ENCODE data around the gene TFAP2B. TPM values are rescaled to one million over a fixed set of nuclear protein-coding genes. Genes with fewer than 3 reads are reported as not detected.

Gene TFAP2B
- total RNA-seq, 2 donors from 2014 or later, result not detected

DNA sequence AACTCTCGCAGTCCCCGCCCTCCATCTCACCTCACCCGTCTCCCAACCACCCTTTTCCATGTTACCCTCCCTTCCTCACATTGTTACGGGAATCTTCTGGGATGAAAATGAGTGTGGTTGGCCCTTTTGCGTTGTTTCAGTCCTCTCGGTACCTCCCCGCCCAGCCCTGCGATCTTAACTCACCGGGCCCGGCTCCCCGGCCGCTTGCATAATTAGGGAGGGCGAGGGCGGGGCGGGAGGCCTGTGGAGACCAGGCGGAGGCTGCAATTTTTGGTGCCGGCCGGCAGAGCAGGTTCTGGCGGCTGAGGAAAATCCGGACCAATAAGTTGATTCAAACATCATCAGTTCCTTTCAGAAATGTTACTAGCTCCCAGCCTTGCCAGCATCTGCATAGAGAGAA, 25.2 kb downstream of the TFAP2B start:
- DNase-seq (no peak), ATAC-seq (no peak)
- intact Hi-C loops (cut with DNase I, micrococcal nuclease), result no loop called here

DNA sequence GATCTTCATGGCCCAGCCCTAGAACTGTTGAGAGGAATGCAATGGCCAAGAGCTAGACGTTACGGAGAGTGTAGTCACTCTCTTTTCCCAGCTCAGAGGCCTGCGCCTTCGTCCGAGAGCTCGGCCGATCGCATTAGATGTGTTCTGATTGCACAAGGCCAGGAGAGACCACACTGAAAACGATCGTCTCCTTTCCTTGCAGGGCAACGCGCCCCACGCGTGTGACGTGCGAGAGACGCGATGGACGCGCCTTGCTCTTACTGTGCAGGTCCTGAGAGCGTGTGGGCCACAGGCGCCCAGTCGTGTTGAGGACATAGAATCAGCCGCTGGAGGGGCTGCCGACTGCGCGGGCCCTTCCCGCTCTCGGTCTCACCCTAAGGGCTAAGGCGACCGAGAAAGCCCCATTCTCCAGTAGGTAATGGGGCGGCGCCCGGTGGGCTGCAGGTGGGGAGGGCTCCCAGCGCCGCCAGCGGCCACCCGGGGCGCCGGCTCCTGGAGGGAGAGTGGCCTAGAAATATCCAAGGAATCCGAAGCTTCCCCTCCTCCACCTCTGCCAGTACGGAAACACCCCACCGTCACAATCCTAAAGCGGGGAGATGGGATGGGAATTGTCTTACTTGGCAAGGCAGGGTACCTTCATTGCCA, 26.9 kb downstream of the TFAP2B start:
- ATAC-seq, result no peak
- intact Hi-C loops (cut with DNase I, micrococcal nuclease), result no loop called here
- DNase-seq, result no peak

DNA sequence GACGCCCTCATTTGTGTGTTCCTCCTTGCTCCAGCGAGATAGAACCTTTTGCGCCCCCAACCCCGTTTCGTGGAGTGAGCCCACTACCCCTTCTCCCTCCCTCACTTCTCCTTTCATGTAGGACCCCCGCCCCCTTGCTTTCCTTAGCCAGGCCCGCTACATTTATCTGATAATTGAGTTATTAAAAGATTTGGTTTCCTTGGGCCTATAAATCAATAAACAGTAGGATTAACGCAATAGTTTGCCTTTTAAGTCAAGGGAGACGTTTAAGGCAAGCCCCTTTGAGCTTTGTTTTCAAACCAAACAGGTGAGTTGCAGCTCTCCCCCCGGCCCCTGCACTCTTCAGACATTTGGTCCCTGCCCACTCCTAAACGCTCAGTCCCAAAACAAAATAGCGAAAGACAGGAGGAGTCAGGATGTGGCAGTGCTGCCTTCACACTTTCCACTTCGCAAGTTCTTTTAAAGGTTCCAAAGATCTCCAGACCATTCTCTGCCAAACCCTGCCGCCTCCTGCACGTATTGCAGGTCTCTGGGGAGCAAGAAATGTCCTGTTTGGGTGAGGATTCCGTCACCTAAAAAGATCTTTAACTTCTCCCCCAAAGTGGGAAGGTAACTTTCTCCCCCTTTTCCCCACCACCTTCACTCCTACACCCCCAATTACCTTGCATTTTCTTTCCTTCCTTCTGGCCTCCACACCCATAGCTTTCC, 27.6 kb downstream of the TFAP2B start:
- ATAC-seq, result no peak
- no peak for DNase-seq
- intact Hi-C loops (cut with DNase I, micrococcal nuclease), result no loop called here

DNA sequence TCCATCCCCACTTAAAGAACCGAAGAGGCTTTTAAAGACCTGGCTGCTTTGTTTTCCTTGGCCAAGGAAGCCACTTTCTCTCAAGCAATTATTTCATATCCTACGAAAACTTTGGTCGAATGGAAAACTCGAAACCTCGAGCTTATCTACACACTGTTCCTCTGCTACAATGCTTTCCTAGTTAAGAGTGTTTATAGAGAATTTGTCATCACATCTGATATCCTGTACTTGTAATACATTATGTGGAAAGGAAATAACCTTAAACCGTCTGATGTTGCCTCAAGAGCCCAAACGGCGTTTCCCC, 28.1 kb downstream of the TFAP2B start:
- no peak for ATAC-seq

DNA sequence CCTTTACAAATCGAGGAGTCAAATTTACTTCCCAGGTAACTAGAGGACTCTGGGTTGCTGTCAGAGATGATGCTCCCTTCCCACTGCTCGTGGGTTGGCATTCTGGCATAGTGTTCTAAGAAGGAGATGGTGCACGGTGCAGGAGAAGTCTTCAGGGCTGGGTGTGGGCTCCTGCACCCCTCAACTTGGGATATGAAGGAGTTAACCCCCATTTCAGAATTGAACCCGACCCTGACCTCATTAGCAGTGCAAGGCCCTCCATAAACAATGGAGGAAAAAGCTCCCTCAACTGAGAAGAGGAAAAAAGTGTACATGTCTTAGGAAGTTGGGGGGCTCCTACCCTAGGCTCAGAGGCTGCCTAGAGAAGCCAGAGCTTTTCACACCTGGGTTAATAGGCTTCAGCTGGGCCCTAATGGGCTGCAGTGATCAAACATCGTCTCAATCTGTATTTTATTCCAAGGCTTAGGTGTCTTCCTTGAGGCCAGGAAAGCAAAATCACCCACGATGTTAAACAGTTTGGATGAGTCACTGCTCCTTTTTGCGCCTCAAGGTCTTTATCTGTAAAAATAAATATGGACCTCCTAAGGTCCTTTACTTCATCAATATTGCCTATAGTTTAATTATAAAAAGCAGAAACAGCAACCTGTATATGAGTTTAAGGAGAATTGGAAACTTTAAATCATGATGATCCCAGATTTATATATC, 29.4 kb downstream of the TFAP2B start:
- DNase-seq, result no peak
- ATAC-seq, result no peak
- intact Hi-C loops (cut with DNase I, micrococcal nuclease), result no loop called here

More for the DNA sequence above, 28.1 kb downstream of the TFAP2B start:
- intact Hi-C loops (cut with DNase I, micrococcal nuclease), result no loop called here
- DNase-seq, result no peak

DNA sequence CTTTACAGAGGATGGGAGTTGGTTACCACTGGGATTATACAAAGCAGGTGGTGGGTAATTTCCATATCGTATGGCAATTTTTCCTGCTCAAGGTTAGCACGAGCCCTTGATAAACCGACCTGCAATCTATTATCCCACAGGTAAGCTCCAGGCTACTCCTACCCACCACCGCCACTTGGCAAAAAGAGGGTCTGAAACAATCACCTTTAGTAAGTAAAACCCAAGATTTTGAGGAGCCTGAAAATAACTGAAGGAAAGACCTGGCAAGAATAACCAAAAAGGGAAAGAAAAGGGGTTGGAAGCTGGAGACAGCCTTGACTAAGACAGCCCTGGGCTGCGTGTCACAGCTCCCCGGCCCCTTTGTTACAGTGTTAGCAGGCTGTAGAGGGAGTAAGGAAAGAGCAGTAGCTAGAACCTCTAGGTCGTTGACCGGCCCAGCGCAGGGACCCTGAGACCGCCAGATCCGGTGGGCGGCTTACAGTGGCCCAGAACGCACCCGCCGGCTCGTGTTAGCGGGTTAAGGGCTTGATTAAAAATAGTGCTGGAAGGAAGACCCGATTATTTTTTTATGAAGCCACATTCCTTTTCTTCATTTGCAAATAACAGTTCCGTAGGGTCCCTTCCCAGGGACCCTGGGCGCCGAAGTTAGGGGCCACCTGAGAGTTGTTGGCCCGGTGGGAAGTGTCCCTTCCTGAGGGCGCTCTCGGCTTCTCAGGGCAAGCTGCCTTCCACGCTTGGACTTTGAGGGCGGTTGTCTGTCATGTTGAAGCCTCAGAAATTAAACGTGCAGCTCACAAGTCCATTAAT, 30.5 kb downstream of the TFAP2B start:
- ATAC-seq (no peak), DNase-seq (no peak)
- intact Hi-C loops (cut with DNase I, micrococcal nuclease), result no loop called here

DNA sequence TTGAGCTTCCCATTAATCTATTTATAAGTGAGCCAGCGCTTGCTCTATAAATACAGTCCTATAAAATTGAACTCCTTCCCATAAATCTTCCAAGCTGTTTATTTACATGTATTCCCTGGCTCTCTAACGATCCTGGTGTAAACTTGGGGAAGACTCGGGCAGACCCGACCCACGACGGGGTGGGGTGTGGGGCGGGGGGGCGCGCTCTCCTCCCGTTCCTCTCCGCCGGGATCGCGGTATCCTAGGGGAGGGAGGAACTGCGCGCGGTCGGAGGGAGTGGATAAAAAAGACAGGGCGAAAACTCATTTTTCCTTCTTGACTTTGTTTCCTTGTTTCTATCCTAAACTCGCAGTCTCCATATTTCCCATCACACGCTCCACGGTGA, 31.1 kb downstream of the TFAP2B start:
- intact Hi-C loops (cut with DNase I, micrococcal nuclease), result no loop called here
- ATAC-seq, result no peak
- DNase-seq, result no peak

DNA sequence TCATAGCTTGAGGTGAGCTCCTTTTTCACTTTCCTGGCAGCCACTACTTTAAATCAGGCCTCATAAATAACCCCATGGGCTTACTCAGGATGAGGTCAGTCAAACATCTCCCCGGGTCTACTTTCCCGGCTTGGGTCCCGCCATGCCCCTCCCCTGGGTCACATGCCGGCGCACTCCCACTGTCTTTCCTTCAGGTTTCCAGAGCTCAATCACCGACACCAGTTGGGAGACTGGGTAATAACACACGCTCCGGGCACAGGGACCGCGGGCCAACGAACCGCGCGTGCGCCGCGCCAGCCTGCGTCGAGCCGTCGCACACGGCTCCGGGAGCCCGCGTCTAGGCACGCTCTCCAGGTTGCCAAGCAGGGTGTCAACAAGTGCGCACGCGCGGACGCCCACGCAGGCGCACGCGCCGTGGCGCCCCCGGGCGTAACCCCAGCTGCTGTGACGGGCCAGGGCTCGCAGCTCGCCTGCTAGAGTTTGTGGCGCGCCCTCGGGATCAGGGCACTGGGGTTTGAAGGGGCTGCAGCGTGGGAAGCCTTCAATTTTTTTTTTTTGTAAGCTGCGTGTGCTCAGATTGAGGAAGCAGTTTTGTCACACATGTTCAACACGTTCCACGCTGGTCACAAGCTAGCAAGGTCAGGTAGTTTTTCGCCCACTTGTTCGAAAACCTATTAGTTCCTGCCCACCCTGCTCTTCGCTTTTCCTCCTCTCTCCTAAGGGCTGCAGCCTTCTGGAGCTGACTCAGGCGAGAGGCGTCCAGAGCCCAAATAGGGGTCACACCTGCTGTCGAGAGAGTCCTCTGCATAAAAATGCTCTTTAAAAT, 31.8 kb downstream of the TFAP2B start:
- intact Hi-C loops (cut with DNase I, micrococcal nuclease), result no loop called here
- ATAC-seq (no peak), DNase-seq (no peak)

DNA sequence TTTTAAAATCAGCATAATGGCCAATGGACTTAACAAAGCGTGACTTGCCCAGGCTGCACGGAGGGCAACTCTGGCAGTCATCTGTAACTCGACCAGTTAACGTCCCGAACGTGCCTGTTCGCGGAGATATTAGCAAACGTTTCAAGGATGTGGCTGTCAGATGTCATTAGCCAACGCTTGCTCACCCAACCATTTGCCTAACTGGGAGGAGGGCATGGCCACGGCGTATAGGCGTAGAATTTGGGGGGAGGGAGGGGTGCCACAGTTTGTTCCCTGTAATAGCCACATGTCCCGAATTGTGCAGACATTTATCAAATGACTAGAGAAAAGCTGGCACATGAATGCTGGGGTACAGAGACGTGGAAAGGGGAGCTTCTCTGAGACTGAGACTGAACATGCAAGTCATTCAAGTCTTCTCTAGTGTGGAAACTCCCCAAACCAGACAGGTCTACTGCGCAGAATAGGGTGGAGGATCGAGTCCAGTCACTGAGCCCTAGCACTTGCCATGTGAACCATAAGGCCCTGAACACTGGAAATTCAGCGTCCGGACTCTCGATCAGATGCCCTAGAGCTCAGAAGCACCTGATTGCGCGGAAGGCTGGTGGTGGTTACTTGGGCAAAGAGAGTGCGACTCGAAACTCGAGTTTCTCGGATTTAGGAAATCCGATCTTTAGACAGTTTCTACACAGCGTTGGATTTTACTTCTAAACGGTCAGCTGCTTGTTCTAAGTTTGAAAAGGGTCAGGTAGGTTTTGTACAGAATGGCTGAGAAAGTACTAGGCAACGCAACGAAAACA, 32.6 kb downstream of the TFAP2B start:
- intact Hi-C loops (cut with DNase I, micrococcal nuclease), result no loop called here
- DNase-seq (no peak), ATAC-seq (no peak)

DNA sequence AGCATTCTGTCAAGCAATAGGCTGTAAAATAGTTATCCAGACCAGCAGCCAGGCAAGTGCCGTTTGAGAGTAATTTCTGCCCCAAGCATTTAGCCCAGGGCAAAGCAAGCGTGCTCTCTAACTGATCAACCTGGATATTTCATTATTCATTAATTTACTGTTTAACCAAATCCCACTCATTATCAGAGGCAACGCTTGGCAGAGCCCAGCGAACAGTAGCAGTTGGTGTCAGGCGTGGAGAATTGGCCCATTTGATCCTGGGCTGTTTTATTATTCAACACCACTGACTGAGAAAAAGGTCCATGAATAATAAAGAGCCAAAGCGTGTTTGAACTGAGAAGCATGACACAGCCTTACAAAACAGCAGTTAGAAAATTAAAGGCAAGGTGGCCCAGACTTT, 35.3 kb downstream of the TFAP2B start:
- intact Hi-C loops (cut with DNase I, micrococcal nuclease), result no loop called here
- DNase-seq (no peak), ATAC-seq (no peak)

DNA sequence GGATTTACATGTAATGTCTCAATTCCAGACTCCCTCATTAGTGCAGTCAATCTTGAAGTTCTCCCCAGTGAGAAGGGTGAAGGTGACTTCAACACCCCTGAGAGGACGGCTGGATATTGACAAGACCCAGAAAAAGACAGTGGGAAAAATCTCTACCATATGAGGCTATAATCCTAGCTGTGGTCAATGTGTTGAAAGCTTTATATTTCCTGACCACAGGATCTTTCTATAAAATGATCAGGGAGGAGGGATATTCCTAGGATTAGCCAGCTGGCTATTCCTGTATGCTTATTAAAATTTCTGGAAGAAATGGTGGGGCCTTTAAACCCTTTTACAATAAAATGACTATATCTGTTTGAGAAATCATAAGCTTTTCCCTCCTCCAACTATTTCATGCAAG, 43.0 kb downstream of the TFAP2B start:
- ATAC-seq (no peak), DNase-seq (no peak)
- intact Hi-C loops (cut with DNase I, micrococcal nuclease), result no loop called here

DNA sequence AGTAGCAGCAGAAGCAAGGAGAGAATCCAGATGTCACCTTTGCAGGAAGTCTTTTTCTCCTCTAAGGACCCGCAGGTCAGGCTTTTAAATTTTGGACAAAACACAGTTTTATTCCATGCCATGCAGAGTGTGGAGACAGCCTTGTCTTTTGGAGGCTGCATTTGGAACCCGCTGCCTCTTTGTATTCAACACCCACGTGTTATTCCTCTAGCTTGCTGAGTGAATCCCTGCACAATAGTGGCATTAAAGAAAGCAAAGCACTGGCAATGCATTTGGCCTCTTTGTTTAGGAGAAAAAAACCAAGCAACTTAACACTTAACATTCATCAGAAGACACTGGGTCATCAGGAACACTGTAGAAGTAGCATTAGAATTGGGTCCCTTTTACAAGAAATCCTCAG, 43.5 kb downstream of the TFAP2B start:
- ATAC-seq, result no peak
- intact Hi-C loops (cut with DNase I, micrococcal nuclease), result no loop called here
- DNase-seq, result no peak

DNA sequence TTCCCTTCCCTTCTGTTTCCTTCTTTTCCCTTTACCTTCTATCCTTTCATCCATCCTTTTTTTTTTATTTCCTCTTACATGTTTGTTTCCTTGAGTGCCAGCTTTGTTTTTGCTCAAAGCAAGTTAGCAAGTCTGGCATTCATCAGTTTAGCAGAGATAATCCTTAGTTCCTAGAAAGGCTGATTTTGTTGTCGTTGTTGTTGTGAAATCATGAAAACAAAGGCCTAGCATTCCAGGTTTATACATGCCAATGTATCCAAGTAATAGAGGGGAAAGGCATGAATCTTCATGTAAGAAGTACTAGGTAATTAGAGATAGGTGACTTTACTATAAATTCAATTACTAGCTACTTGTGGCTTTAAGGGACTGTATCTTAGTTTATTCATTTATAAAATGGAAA, 45.9 kb downstream of the TFAP2B start:
- intact Hi-C loops (cut with DNase I, micrococcal nuclease), result no loop called here
- DNase-seq (no peak), ATAC-seq (no peak)

DNA sequence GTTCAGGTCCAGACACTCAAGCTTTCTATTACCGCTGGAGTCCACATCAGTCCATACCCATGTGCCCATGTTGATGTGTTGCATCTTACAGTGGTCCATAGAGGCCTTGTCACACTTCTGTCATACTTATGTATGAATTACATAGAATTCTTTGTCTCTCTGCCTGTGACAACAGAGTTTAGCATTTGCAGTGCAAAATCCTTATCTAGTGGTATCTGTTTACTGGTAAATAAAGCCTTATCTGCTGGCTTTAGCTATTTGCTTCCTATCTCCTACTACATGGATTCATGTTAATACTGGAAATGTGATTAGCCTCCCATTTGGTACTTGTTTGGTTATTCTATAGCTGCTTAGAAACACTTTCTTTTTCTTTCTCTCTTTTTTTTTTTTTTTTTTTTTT, 49.8 kb downstream of the TFAP2B start:
- no peak for ATAC-seq
- intact Hi-C loops (cut with DNase I, micrococcal nuclease), result no loop called here
- no peak for DNase-seq

DNA sequence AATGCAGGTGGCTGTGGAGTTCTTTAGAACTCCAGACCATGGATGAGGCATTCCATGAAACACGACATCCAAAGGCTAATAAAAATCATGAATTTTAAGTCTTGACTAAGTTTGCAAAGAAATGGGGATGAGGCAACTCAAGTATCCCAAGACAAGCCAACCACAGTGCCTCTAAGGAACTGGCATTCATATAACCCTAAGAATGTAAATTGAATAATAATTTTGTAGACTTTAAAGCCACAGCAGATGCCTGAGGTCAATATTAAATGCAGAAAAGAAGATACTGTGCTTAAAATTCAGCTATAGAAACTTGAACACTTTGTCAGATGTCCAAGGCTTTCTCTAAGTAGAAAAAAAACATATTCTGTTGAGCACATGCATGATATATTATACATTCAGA, 54.5 kb downstream of the TFAP2B start:
- no peak for ATAC-seq
- no peak for DNase-seq
- intact Hi-C loops (cut with DNase I, micrococcal nuclease), result no loop called here

DNA sequence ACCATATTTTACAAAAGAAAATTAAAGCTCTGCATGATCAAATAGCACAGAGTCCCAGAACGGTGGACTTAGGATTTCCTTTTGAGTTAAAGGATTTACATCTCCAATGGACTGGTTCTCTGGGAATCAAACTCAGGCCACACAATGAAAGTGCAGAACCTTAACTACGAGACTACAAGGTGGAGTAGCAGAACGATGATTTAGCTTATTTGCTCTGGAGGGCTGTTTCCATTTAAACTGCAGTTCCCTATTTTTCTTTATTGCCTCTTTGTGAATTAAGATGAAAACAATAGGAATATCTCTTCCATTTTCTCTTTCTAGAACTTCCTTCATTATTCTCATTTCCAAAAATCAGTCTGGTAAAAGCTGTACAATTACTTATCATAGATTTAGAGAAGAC, 65.7 kb downstream of the TFAP2B start:
- intact Hi-C loops (cut with DNase I, micrococcal nuclease), result no loop called here
- DNase-seq (no peak), ATAC-seq (no peak)

DNA sequence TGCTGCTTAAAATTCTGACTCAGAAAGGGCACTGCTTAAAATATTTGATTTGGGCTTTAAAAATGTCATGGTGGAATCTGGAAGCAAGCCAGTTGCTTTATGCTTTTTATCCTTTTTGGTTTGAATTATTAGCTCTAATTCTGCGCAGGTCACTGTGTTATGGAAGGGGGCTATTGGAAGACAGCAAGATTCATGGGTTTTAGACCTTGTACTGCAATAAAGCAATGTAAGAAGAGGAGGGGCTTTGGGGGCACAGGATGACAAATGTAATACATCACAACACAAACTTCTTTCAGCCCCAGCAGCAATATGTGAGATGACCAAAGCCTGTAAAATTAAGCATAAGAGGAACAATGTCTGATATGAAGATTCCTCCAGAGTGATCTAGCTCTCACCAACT, 68.4 kb downstream of the TFAP2B start:
- ATAC-seq (no peak), DNase-seq (no peak)
- intact Hi-C loops (cut with DNase I, micrococcal nuclease), result no loop called here

DNA sequence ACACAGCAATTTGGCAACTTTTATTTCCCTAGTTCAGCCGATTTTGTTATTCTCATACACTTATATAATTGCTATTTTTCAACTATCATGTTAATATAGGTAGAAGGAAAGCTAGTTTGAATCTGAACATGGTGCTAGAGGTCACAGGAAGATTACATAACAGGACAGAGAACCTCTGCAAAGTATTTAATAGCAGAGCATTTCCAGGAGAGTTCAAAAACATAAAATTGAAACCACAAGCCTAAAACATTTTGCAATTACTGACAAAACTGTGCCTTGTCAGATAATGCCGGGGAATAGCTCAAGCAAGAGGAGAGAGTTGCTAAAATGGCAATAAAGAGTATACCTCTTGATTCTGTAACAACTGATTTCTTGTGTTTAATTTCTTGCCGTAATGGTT, 70.8 kb downstream of the TFAP2B start:
- intact Hi-C loops (cut with DNase I, micrococcal nuclease), result no loop called here
- DNase-seq (no peak), ATAC-seq (no peak)
